ENCODE results near the gene LARP1. TPM values are rescaled to one million over a fixed set of nuclear protein-coding genes. Genes with fewer than 3 reads are reported as not detected.
"Not testable (repeated sequence)": the region's sequence is repeated elsewhere in the genome, so short reads cannot be mapped to it uniquely, and the experiment has no call there.

The LARP1 gene
- polyA plus RNA-seq, 6 donors from 2014 or later: 4.3 to 22.7 (median 11.1) TPM

GRCh38 chr5:154743812-154744211, 11.4 kb upstream of the LARP1 start:
- no peaks in the 10 kb centered on the region for H3K4me1 Mint-ChIP-seq
- H3K27ac Mint-ChIP-seq: no peak overlapping the region

GRCh38 chr5:154745349-154745748, 9.8 kb upstream of the LARP1 start:
- DNase-seq (no peak), ATAC-seq (ENCODE audit: low read depth in 2 of 2) (no peak)
- no peak overlapping the region for H3K4me3 Mint-ChIP-seq
- H3K27ac Mint-ChIP-seq: no peak overlapping the region
- H3K36me3 Mint-ChIP-seq: no peaks in the 10 kb centered on the region
- no peaks in the 10 kb centered on the region for H3K9me3 Mint-ChIP-seq
- peaks cover 0 to 4% (median 0%) of the 10 kb centered on the region in 3 donors for H3K27me3 Mint-ChIP-seq
- no peaks in the 10 kb centered on the region for H3K4me1 Mint-ChIP-seq

More at GRCh38 chr5:154743812-154744211, 11.4 kb upstream of the LARP1 start:
- peaks cover 0 to 4% (median 0%) of the 10 kb centered on the region in 3 donors for H3K27me3 Mint-ChIP-seq
- ATAC-seq (ENCODE audit: low read depth in 2 of 2) (no peak), DNase-seq (no peak)
- no peaks in the 10 kb centered on the region for H3K36me3 Mint-ChIP-seq
- H3K4me3 Mint-ChIP-seq: no peak overlapping the region
- no peaks in the 10 kb centered on the region for H3K9me3 Mint-ChIP-seq

DNA sequence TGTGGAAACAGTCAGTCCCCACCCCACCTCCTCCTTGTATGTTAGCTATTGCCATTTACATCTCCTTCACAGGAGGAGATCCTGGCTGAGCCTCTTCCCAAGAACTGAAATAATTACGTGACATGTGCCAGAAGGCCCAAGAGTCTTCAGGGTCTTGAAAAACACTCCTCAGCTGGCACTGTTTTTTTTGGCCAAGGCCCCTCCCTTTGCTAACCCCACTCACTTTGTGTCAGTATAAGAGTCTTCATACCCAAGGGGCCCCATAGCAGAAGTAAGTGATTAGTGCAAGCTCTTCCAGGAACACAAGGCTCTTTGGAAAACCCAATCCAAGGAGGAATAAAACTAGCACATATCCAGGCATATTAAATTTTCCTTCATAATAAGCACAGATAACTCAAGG, 5.7 kb upstream of the LARP1 start:
- DNase-seq (no peak), ATAC-seq (ENCODE audit: low read depth in 2 of 2) (no peak)
- peaks cover 4 to 16% (median 8%) of the 10 kb centered on the region in 3 donors for H3K4me1 Mint-ChIP-seq
- peak overlapping the region in 1 of 6 donors; percentile 42 for H3K27ac Mint-ChIP-seq
- H3K27me3 Mint-ChIP-seq: peaks cover 0 to 4% (median 0%) of the 10 kb centered on the region in 3 donors
- H3K9me3 Mint-ChIP-seq: no peaks in the 10 kb centered on the region
- H3K36me3 Mint-ChIP-seq: no peaks in the 10 kb centered on the region
- H3K4me3 Mint-ChIP-seq: no peak overlapping the region

- H3K36me3 Mint-ChIP-seq; ATAC-seq (ENCODE audit: low read depth in 2 of 2); DNase-seq; H3K27me3 Mint-ChIP-seq; H3K27ac Mint-ChIP-seq; H3K4me3 Mint-ChIP-seq; H3K9me3 Mint-ChIP-seq: not testable (repeated sequence)
- peaks cover 8 to 17% (median 8%) of the 10 kb centered on the region in 3 donors for H3K4me1 Mint-ChIP-seq
These were observed 4.5 kb upstream of the LARP1 start for GRCh38 chr5:154750641-154751040.

DNA sequence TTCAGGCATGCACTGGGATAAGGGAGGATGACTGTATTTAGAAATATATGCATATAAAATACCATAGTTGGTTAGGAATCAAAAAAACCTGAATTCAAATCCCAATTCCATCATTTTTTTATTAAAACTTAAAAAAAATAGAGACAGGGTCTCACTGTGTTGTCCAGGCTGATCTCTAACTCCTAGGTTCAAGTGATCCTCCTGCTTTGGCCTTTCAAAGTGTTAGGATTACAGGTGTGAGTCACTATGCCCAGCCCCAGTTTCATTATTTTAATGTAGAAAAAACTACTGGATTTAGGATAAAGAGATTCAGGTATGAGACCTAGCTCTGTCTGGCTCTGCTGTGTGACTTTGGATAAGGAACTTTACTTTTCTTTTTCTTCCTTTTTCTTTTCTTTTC, 3.3 kb upstream of the LARP1 start:
- H3K9me3 Mint-ChIP-seq: no peaks in the 10 kb centered on the region

DNA sequence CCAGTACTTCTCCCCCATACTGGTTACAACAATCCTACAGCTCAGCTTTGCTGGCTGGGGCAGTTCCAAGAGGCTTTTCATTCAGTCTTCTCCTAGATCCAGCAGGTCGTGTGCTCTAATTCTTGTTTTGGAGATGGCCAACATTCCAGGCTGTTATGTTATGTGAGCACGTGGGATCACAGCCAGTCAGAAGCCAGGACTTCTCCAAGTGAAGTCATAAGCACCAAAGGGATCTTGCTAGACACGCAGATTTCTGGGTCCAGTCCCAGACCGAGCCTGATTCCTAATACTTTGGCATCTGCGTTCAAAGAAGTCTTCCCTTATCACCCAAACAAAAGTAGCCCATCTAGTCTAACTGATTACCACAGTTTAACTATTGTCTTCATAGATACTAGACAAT, 1.4 kb upstream of the LARP1 start:
- peaks cover 29 to 35% (median 32%) of the 10 kb centered on the region in 3 donors for H3K4me1 Mint-ChIP-seq
- no peaks in the 10 kb centered on the region for H3K36me3 Mint-ChIP-seq
- H3K27me3 Mint-ChIP-seq: no peaks in the 10 kb centered on the region
- no peaks in the 10 kb centered on the region for H3K9me3 Mint-ChIP-seq
- H3K27ac Mint-ChIP-seq: peak overlapping the region in 5 of 6 donors; percentile 93 to 97 (median 97)
- ATAC-seq (ENCODE audit: low read depth in 2 of 2) (no peak), DNase-seq (no peak)
- peak overlapping the region; percentile 89 to 95 (median 92) for H3K4me3 Mint-ChIP-seq

More for the DNA sequence above, 3.3 kb upstream of the LARP1 start:
- ATAC-seq (ENCODE audit: low read depth in 2 of 2) (no peak), DNase-seq (no peak)
- Mint-ChIP-seq H3K4me1 (peaks cover 13 to 20% (median 14%) of the 10 kb centered on the region in 3 donors), H3K27ac (no peak overlapping the region), H3K36me3 (no peaks in the 10 kb centered on the region), H3K4me3 (no peak overlapping the region), H3K27me3 (no peaks in the 10 kb centered on the region)

- peak overlapping the region; percentile 93 to 98 (median 97) for H3K27ac Mint-ChIP-seq
- H3K36me3 Mint-ChIP-seq: no peaks in the 10 kb centered on the region
- ATAC-seq (ENCODE audit: low read depth in 2 of 2) (peak; percentile 85 to 87), DNase-seq (peak; percentile 100)
- no peaks in the 10 kb centered on the region for H3K27me3 Mint-ChIP-seq
- H3K9me3 Mint-ChIP-seq: no peaks in the 10 kb centered on the region
- H3K4me3 Mint-ChIP-seq: peak overlapping the region; percentile 89 to 95 (median 92)
- peaks cover 36 to 44% (median 41%) of the 10 kb centered on the region in 3 donors for H3K4me1 Mint-ChIP-seq
These were observed 467 bp upstream of the LARP1 start for GRCh38 chr5:154754460-154755360.

GRCh38 chr5:154756009-154756867, 1.1 kb downstream of the LARP1 start:
- Mint-ChIP-seq H3K9me3 (no peaks in the 10 kb centered on the region), H3K27ac (peak overlapping the region; percentile 90 to 98 (median 93)), H3K27me3 (no peaks in the 10 kb centered on the region), H3K4me1 (peaks cover 47 to 58% (median 51%) of the 10 kb centered on the region in 3 donors), H3K4me3 (peak overlapping the region; percentile 90 to 100 (median 98)), H3K36me3 (no peaks in the 10 kb centered on the region)
- DNase-seq: peak; percentile 36
- no peak for ATAC-seq (ENCODE audit: low read depth in 2 of 2)

DNA sequence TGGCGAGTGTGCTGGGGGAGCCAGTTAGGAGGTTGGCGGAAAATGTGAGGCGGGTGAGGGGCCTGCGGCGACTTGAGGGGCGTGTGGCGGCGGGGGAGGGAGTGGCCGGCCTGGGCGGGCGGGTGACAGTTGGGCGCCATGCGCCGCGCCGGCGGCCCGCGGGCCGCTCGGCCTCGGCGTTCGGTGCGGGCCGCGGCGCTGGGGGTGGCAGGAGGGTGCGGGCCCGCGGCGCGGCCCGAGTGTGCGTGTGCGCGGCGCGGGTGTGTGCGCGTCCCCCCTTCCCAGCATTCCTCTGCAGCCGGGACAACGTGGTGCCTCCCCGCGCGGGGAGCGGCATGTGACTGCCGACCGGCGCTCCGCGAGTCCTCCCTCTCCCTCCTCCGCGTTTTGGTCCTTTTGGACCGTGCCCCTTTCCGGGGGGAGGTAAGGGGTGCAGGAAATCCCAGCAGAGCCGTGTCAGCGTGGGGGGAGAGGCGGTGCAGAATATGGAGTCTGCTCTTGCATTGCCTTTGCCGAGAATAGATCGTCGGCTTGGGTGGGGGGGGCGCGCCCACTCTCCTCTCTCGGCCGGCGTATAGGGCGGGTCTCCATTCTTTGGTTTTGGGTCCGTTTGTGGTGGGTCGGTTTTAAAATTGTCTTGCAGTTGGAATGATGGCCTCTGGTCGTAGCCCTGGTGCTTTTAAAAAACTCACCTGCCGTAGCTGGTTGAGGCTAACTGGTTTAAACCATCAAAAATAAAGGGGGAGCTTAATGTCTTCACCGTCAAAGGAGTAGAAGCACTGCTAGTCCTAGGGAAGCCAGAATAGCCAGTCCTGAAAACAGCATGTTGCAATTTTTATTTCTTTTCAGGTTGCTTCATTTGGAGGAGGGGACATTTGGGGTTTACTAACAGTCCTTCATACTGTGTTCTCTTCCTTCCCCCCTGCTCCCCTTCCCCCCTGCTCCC, 2.0 kb downstream of the LARP1 start:
- H3K4me3 Mint-ChIP-seq: peak overlapping the region; percentile 91 to 100 (median 98)
- DNase-seq (peak; percentile 40), ATAC-seq (ENCODE audit: low read depth in 2 of 2) (peak in 1 of 2 donors; percentile 2)
- no peaks in the 10 kb centered on the region for H3K36me3 Mint-ChIP-seq
- H3K27me3 Mint-ChIP-seq: no peaks in the 10 kb centered on the region
- H3K9me3 Mint-ChIP-seq: no peaks in the 10 kb centered on the region
- peak overlapping the region; percentile 90 to 98 (median 93) for H3K27ac Mint-ChIP-seq
- H3K4me1 Mint-ChIP-seq: peaks cover 53 to 67% (median 60%) of the 10 kb centered on the region in 3 donors

- peaks cover 53 to 72% (median 65%) of the 10 kb centered on the region in 3 donors for H3K4me1 Mint-ChIP-seq
- peak overlapping the region; percentile 72 to 96 (median 82) for H3K4me3 Mint-ChIP-seq
- no peaks in the 10 kb centered on the region for H3K9me3 Mint-ChIP-seq
- no peaks in the 10 kb centered on the region for H3K27me3 Mint-ChIP-seq
- H3K36me3 Mint-ChIP-seq: no peaks in the 10 kb centered on the region
- ATAC-seq (ENCODE audit: low read depth in 2 of 2) (no peak), DNase-seq (peak; percentile 18)
- peak overlapping the region in 5 of 6 donors; percentile 27 to 92 (median 82) for H3K27ac Mint-ChIP-seq
These were observed 2.7 kb downstream of the LARP1 start for GRCh38 chr5:154757814-154758406.

DNA sequence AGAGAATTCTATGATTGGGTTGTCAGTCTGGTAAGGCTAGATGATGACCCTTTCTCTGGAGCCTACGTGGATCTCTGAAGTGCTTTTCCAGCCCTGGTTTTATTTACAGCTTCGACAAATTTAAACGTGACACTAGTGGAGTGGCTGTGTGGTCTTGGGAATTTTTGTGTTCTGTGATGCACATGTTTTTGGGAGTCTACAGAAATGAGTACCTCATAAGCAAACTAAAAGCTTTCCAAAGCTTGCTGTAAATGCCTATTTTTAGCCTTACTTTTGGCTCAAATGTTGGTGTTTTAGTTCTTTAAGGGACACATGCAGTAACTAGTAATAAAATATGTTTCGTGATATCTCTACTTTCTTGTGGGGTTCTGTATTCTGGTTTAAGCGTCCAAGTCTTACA, 3.3 kb downstream of the LARP1 start:
- Mint-ChIP-seq H3K4me3 (peak overlapping the region in 7 of 8 donors; percentile 72 to 96 (median 86)), H3K27me3 (no peaks in the 10 kb centered on the region), H3K36me3 (no peaks in the 10 kb centered on the region), H3K9me3 (no peaks in the 10 kb centered on the region), H3K4me1 (peaks cover 53 to 69% (median 62%) of the 10 kb centered on the region in 3 donors), H3K27ac (peak overlapping the region in 4 of 6 donors; percentile 68 to 92 (median 86))
- no peak for ATAC-seq (ENCODE audit: low read depth in 2 of 2)
- DNase-seq: no peak

DNA sequence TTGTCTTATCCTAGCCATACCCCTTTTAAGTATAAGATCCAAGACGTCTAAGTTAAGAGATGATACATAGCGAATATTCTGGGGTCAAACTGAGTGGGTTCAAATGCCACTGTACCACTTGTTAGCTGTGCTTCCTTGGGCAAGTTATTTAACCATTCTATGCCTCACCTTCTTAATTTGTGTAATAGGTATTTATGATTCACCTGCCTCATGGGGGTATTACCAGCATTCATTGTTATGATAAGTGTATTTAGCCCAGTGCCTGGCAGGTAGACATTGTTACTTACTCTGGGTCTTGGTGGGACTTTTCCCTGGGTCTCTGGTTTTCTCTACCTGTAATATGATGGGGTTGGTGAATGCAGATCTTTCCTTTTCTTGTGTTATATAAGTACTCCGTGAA, 3.8 kb downstream of the LARP1 start:
- H3K36me3 Mint-ChIP-seq: no peaks in the 10 kb centered on the region
- no peak for ATAC-seq (ENCODE audit: low read depth in 2 of 2)
- H3K27ac Mint-ChIP-seq: peak overlapping the region in 5 of 6 donors; percentile 3 to 92 (median 81)
- DNase-seq: no peak
- no peaks in the 10 kb centered on the region for H3K9me3 Mint-ChIP-seq
- H3K4me3 Mint-ChIP-seq: peak overlapping the region in 6 of 8 donors; percentile 52 to 96 (median 75)
- peaks cover 53 to 69% (median 57%) of the 10 kb centered on the region in 3 donors for H3K4me1 Mint-ChIP-seq
- no peaks in the 10 kb centered on the region for H3K27me3 Mint-ChIP-seq

Data from naive B cell (primary cell).